SIG-M5 (cell line): ENCODE results near the gene CPT1A.

Source experiments
- DNase-seq: peaks from one replicate; lab custom pipeline; 2025; lab: John Stamatoyannopoulos, UW

CPT1A gene

DNA sequence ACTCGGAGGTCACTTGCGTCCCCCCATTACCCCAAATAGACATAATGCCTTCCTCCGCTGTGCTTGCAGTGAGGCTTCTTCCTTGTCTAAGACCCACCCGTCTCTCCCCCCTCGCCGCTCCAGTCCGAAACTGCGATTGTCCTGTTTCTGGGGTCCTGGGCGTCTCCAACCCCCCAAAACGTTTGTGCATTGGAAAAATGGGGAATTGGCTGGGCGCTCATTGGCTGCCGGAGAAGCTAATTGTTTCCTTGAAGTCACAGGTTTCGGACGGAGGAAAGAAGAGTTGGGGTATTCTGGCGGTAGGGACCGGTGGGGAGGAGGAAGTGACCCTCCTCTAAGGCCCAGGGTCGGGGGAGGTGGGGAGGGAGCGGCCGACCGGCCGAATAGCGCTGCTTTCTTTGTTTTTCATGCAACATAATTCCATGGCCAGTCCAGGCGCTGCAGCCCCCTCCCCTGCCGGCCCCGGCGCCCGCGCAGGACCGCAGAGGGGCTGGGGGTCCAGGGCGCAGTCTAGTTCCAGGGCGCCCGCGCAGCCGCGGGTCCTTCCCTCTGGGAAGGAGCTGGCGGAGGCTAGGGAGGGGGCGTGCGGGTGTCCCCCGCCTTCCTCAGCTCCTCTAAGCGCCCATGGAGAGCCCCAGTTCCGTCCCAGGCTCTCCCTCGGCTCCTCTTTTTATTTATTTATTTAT lies 12.7 kb upstream of the CPT1A start:
- no peak for DNase-seq

DNA sequence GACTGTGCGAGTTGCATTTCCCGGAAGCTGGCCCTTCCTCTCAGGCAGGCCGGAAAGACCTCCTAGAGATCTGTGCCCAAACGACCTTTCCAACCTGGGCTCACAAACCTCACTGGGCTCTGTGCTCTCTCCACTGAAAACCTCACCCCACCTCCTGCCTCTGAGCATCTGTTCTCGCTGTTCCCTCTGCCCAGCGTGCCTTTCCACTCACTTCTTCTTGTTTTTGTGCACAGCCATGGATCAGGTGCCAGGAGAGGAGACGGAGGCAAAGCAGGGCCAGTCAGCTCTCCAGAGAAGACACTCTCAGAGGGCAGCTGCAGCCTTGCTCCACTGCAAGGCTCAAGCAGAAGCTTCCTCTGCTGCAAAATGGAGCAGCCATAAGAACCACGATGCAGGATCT lies 10.9 kb upstream of the CPT1A start:
- no peak for DNase-seq

DNA sequence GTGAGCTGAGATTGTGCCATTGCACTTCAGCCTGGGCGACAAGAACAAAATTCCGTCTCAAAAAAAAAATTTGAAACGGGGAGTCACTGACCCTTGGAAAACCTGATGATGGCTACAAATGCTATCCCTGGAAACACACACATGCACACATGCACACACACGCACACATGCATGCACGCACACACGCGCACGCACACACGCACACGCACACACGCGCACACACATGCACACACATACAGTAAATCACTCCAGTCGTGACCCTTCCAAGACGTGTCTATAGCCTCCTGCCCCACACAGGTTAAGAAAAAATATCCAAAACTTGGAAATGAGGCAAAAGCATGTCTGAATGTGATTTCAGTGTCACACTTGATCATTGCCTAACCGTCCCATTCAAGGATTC lies 6.7 kb upstream of the CPT1A start:
- no peak for DNase-seq

DNA sequence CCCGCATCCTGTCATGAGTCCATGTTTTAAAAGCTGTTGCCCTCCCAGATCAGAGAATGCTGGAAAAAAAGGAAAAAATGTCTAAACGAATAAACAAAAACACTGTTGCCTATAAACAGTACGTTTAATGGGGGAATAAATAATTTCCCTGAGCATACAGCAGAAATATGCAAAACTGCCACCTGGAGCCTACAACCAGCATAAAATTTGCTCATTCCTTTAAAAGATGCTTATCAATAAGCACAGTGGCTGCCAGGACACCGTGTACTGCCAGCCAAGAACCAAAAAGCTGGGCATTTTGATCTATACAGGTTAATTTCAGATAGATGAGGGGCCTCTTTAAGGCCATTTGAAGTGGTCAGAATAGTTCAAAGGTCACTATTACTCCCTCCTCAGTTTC lies 5.7 kb upstream of the CPT1A start:
- no peak for DNase-seq

DNA sequence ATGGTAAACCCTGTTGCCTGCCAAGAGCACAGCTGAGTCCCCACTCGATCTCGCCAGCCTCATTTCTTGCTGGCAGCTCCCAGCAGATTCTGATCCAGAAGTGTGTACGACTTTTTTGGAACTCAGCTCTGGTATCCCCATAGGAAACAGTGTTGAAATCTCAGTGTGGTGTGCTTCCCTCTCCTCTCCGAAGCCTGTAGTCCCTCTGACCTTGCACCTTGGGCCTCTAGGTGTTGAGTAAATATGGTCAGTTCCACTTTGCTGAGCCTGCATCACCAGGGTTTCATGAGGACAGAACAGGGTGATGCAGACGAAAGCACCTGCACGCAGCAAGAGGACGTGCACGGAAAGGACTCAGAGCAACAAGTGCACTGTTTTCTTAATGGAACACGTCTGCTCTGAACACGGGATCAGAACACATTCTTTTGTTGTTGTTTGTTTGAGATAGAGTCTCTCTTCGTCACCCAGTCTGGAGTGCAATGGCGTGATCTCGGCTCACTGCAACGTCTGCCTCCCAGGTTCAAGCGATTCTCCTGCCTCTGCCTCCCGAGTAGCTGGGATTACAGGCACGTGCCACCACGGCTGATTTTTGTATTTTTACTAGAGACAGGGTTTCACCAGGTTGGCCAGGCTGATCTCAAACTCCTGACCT lies 3.8 kb upstream of the CPT1A start:
- no peak for DNase-seq

DNA sequence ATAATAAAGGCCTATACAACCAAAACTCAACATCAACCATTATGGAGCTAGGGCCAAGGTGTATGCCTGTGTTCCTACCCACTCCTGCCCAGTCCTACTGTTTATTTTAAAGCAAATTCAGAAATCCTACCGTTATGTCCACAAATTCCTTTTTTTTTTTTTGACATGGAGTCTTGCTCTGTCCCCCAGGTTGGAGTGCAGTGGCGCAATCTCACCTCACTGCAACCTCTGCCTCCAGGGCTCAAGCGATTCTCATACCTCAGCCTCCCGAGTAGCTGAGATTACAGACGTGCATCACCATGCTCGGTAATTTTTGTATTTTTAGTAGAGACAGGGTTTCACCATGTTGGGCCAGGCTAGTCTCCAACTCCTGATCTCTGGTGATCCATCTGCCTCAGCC lies 3.1 kb upstream of the CPT1A start:
- DNase-seq, result no peak

DNA sequence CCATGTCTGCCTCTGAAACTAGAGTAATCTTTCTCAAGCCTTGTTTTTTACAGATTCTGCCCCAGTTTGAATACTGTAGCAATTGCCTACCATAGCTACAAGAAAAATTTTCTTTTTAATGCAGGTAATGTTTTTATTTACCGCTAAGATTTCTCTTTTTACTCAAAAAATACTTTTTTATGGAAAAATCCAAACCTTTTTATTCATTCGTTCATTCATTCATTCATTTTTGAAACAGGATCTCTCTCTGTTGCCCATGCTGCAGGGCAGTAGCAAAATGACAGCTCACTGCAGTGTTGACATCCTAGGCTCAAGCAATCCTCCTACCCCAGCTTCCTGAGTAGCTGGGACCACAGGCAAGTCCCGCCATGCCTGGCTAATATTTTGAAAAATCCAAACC lies 2.7 kb upstream of the CPT1A start:
- no peak for DNase-seq

DNA sequence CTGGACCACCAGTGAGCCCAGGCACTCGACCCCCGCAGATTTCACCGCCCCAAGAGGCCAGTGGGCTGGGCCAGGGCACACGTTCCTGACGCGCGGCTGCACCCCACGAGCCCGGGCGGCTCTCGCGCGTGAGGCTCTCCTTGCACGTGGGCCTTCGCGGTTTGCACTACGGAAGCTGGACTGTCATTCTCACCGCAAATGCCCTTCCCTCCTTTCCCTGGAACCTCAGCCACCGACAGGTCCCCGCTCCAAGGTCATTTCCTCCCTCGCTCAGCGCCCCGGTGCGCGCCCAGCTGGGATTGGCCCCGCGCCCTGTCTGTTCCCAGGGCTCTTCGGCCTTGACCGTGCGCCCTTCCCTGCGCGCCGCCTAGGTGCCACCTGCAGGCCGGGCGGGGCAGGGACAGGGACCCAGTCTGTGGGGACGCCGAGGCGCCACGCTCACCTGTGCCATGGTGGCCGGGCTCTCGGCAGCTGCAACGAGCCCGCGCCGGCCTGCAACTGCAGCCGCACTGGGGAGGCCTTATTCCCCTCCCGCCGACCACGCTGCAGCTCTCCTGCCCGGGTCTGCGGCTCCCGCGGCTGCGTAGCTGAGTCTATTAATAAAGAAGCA lies 2.1 kb upstream of the CPT1A start:
- DNase-seq, result no peak

DNA sequence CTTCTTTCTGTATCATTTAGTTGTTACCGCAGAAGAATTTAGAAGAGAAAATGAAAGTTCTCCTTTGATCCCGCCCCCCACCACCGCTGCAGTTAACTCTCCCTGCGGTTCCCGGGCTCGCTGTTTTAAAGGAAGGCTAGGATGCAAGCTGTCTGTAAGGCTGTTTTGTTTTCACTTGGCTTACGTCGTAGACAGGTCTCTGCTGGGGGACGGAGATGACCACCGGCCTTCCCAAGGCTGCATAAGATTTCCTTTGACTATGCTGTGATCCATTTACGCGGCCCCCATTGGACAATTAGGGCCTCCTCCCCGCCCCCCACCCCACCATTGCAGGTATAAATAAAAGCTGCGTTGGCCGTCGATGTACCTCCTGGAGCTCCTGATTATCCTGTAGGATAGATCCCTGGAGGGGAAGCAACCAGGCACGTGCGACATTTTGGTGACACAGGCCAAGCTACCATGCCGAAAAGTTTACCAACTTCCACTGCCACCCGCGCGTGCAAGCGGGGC lies 1.4 kb upstream of the CPT1A start:
- no peak for DNase-seq

GRCh38 chr11:68842427-68843051 lies 823 bp upstream of the CPT1A start:
- no peak for DNase-seq

DNA sequence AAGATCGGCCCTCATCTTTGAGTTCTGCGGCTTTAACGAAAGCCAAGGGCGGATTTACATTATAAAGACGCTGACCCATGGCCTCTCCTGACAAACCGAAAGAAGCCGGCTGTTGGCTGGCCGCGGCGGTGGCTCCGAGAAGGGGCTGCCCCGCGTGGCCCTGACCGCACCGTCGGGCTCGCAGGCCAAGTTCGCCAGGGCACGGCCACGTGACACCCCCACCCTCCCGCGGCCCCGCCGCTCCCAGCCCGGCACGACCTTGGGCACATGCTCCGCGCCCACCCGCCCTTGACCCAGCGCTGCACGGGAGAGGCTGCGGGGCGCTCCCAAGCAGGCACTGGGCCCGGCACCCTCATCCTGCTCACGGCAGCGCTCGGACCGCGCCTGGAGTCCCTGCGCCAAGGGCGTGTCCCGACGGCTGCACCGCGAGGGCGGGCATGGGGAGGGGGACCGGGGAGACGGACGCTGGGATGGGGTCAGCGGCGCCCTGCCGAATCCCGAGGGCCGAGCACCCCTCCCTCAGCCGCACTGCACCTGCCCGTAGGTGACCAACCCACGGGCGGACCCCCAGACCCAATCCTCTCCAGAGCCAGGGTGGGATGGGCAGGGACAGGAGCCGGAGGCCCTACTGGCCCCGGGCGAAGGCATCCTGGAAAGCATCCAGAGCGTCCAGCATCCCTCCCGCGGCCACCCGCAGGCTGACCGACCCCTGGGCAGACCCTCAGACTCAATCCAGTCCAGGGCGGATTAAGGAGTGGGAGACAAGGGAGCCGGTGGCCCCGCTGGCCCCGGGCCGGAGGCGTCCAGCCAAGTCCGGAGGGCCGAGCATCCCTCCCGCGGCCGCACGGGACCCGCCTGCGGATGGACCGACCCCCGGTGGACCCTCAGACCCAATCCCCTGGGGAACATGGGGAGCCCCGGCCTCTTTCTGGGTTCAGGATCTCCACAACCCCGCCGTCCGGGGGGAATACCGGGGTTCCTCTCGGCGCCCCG lies 759 bp downstream of the CPT1A start:
- DNase-seq, result no peak

DNA sequence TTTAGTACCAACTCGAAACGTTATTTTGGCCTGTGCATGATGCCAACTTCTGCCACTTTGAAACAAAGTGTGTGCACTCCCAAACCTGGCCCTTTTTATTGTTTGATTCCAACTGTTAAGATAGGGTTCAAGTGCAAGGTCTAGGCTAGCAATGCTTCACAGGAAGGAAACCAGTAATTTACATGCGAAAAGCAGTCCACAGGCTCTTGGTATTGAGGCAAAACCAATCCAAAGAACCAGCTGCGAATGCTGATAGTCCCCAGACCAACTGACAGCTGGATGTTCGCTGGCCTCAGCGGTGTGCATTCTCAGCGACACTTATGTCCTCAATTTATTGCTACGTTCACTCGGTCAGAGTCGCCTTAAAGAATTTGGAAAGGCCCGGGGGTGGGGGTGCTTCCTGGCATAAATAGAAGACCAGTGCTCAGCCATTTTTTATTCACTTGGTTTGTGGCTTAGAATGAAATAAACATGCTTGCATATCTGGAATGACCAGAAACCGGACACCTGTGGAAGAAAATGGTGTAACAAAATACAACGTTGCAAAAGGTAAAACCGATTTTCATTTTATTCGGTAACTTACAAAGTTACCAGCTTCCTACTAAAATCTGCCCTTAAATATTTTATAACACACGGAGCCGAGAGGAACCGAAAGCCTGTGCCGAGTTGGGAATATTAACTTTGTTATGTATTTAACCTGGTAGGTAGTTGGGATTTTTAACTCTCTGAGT lies 1.6 kb downstream of the CPT1A start:
- DNase-seq, result no peak

DNA sequence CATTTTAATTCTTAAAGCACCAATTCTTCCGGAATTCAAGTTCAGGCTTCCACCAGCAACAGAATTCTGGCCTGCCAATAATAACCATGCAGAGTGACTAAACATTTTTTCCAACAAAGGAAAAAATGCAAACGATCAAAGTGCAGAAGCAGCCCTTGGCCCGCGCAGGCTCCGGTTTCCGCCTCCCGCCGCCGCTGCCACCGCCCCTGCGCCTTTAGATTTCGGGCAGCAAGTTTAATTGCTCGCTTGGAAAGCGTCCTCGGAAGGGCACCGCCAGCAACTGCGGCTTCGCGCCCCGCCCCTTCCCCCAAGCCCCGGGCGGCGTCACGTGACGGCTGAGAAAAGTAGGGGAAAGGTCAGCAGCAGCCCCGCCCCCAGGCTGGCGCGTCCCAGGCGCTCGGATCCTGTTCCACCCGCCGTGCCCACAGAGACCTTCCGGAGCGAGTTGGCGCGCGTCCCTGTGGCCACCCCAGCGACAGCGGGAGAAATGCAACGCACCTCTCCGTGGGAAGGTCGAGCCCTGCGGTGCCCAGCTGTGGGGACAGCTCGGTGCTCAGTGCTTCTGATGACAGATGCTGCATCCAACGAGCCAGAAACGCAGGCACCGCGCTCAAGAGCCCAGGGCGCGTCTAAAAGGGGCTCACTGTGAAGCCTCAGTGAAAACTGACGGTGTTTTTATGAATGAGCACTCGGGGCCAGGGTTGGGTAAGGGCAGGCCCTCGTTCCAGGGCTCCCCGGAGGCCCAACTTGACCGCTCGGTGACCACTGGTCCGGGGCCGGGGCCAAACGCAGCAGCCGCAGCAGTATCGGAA lies 2.5 kb downstream of the CPT1A start:
- DNase-seq, result peak; percentile 42

DNA sequence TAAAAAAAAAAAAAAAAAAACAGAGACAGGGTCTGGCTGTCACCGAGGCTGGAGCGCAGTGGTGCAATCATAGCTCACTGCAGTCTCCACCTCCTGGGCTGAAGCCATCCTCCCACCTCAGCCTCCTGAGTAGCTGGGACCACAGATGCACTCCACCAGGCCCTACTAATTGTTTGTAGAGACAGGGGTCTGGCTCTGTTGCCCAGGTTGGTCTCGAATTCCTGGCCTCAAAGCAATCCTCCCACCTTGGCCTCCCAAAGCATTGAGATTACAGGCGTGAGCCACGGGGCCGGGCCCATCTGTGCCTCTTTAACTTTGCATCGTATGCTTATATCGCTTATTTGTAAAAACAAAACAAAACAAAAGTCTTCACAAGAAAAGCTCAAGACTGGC lies 3.1 kb downstream of the CPT1A start:
- no peak for DNase-seq

DNA sequence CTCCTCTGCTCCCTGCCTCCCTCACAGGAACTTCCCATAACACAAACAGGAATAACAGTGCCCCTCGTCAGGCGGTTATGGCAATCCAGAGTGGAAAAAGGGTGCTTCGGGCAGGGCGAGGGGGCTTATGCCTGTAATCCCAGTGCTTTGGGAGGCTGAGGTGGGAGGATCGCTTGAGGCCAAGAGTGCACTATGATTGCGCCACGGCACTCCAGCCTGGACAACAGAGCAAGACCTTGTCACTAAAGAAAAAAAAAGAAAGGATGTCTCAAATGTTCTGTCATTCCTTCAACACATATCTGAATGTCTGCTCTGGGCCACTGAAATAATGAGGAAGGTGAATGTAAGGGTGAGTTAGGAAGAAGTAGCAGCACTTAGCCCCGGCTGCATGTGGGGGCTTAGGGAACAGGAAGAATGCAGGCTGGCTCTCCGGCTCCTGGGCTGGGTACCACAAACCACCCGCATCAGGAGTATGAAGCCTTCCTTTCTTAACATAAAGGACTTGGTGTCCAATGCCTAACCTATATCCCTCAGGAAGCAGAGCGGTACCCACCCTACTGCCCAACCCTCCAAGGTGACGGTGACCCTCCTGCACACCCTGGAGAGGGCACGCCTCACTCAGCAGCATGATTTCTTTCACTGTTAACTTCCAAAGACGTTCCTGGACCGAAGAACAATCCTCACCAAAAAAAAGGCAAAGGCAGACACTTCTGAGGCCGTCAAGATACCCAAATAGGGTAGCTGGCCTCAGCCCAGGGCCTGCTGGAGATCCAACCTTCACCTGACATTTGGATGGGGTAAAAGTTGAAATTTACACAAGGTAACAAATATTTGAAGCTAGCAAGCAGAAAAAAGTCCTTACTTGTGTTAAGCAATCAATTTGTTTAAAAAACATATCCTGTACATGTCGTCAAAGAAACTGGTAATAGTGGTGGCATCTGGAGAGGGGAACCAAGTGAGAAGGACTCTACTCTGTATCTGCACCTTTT lies 3.8 kb downstream of the CPT1A start:
- no peak for DNase-seq

- no peak for DNase-seq
Measured at GRCh38 chr11:68835749-68836148, 6.0 kb downstream of the CPT1A start.

- DNase-seq, result no peak
Measured at GRCh38 chr11:68835328-68835727, 6.4 kb downstream of the CPT1A start.

DNA sequence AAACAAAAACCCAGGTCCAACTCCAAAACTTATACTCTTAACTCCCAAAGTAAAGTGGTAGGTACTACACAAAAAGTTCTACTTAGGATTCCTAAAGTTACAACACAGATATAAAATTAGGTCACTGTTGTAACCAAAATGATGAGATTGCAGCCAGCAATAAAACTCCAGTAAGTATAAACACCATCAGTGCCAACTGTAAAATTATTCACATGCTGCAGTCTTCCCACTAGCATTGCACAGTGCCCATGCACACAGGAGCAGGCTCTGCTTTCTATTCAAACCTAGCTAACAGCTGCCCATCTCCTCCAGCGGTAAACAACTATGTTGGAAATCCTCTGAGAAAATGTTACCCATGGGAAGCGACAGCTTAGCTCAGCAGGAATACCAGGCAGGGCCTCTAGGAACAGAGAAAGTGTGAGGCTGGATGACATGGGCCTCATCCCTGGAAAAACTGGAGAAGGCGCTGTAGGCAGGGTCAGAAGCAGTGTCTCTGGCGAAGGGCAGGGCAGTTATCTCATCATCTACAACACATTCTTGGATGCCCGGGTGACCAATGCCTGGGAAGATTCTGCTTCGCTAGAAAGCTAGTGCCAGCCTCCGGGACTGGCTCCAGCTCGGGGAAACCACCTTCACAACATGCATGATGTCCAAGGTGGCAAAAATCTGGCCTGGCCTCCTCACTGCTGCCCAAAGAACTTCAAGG lies 9.1 kb downstream of the CPT1A start:
- no peak for DNase-seq
